A549 (cell line): Measurements from ENCODE around the gene ZP3.
"Not testable (repeated sequence)": the region's sequence is repeated elsewhere in the genome, so short reads cannot be mapped to it uniquely, and the experiment has no call there.

Experiments used
- BHLHE40 ChIP-seq: IDR thresholded peaks from 2 replicates; pipeline ENCODE4 v1.6.1; 2012; ENCODE audit warnings: low read depth, low read length, inconsistent platforms
- GATA3 ChIP-seq: IDR thresholded peaks from 2 replicates; pipeline ENCODE4 v1.6.1; 2012; ENCODE audit warnings: borderline replicate concordance
- JUN ChIP-seq, 2 experiments: fragments of >200 bp; sonication (Bioruptor Twin); formaldehyde crosslinking; IDR thresholded peaks; 2 replicates in 1 of 2; 3 replicates in 1 of 2; pipeline ENCODE4 v1.6.1; 2016 to 2017
- MAZ ChIP-seq: fragments of 150-350 bp; IDR thresholded peaks from 2 replicates; pipeline ENCODE4 v1.6.1; 2014; ENCODE audit warnings: antibody characterized with exemption, low read depth, low read length, borderline replicate concordance
- MYC ChIP-seq: IDR thresholded peaks from 2 replicates; pipeline ENCODE4 v1.6.1; 2012; ENCODE audit warnings: mild to moderate bottlenecking, inconsistent platforms, low read length, improper control_type of control experiment, borderline replicate concordance
- POLR2A ChIP-seq: IDR thresholded peaks from 2 replicates; pipeline ENCODE4 v1.6.1; 2012; ENCODE audit warnings: mild to moderate bottlenecking, low read length
- POLR2AphosphoS2 ChIP-seq: conservative IDR thresholded peaks from 2 replicates; pipeline ENCODE4 v1.6.1; 2012; ENCODE audit warnings: low read length, improper control_type of control experiment, inconsistent platforms
- RAD21 ChIP-seq, 2 experiments: fragments of >200 bp in 1 of 2; sonication (Bioruptor Twin) in 1 of 2; formaldehyde crosslinking in 1 of 2; IDR thresholded peaks in 1 of 2; conservative IDR thresholded peaks in 1 of 2; 2 replicates in 1 of 2; 3 replicates in 1 of 2; pipeline ENCODE4 v1.6.1; 2012 to 2018; ENCODE audit warnings: inconsistent platforms in 1 of 2
- RFX5 ChIP-seq: fragments of 450-650 bp; IDR thresholded peaks from 2 replicates; pipeline ENCODE4 v1.7.1; 2014; ENCODE audit warnings: antibody characterized with exemption, mild to moderate bottlenecking, moderate library complexity
- TF ChIP-seq, protein P1 (sequence below): fragments of >200 bp; sonication (Bioruptor Twin); formaldehyde crosslinking; IDR thresholded peaks from 3 replicates; pipeline ENCODE4 v1.5.1; 2016
- TF ChIP-seq, protein P2 (sequence below): fragments of >200 bp; sonication (Bioruptor Twin); formaldehyde crosslinking; IDR thresholded peaks from 3 replicates; pipeline ENCODE4 v1.6.1; 2016
- TF ChIP-seq, protein P3 (sequence below): fragments of 450-650 bp; IDR thresholded peaks from 2 replicates; pipeline ENCODE4 v1.6.1; 2014; ENCODE audit warnings: antibody characterized with exemption

DNA sequence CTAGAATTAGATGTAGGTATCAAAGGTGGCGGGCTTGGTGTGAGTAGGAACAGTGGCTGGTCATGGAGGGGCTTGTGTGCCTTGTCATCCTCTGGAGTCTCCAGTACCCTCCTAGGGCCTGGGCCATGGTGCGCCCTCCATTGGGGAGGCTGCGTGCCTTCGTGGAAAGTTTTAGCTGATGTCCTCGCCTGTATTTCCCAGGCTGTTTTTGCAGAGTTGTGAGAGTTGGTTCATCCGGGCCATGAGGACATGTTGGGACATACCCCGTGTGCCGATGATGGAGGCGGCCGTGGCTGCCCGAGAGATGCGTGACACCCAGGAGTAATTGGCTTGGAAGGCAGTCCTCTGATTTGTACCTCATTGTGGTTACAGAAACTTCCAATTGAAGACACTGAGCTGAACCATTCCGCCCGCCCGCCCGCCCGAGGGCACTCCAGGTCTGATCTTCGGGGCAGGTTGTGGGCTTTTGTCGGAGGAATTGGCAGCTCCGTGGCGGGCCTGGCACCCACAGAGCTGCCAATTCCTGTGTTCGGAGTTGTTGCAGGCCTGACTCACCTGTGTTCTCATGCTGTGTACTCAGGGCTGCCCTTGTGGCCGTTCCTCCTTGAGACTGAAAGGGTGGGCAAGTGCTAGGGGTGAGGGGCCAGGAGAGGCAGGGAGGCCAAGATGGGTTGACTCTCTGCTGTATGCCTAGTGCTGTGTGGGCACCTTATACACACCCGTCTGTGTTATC is 52.2 kb downstream of the ZP3 start:
- TF ChIP-seq, protein P1, sequence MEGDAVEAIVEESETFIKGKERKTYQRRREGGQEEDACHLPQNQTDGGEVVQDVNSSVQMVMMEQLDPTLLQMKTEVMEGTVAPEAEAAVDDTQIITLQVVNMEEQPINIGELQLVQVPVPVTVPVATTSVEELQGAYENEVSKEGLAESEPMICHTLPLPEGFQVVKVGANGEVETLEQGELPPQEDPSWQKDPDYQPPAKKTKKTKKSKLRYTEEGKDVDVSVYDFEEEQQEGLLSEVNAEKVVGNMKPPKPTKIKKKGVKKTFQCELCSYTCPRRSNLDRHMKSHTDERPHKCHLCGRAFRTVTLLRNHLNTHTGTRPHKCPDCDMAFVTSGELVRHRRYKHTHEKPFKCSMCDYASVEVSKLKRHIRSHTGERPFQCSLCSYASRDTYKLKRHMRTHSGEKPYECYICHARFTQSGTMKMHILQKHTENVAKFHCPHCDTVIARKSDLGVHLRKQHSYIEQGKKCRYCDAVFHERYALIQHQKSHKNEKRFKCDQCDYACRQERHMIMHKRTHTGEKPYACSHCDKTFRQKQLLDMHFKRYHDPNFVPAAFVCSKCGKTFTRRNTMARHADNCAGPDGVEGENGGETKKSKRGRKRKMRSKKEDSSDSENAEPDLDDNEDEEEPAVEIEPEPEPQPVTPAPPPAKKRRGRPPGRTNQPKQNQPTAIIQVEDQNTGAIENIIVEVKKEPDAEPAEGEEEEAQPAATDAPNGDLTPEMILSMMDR = not testable (repeated sequence)
- not testable (repeated sequence) for TF ChIP-seq POLR2AphosphoS2; BHLHE40; MYC; POLR2A; RFX5; JUN (IDR thresholded peaks at IDR 0.05); MAZ; RAD21 (conservative IDR thresholded peaks at IDR 0.05 in 1 of 2, IDR thresholded peaks at IDR 0.05 in 1 of 2); GATA3
- TF ChIP-seq, protein P2, sequence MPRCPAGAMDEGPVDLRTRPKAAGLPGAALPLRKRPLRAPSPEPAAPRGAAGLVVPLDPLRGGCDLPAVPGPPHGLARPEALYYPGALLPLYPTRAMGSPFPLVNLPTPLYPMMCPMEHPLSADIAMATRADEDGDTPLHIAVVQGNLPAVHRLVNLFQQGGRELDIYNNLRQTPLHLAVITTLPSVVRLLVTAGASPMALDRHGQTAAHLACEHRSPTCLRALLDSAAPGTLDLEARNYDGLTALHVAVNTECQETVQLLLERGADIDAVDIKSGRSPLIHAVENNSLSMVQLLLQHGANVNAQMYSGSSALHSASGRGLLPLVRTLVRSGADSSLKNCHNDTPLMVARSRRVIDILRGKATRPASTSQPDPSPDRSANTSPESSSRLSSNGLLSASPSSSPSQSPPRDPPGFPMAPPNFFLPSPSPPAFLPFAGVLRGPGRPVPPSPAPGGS = not testable (repeated sequence)
- TF ChIP-seq, protein P3, sequence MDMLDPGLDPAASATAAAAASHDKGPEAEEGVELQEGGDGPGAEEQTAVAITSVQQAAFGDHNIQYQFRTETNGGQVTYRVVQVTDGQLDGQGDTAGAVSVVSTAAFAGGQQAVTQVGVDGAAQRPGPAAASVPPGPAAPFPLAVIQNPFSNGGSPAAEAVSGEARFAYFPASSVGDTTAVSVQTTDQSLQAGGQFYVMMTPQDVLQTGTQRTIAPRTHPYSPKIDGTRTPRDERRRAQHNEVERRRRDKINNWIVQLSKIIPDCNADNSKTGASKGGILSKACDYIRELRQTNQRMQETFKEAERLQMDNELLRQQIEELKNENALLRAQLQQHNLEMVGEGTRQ = not testable (repeated sequence)
